HUDEP-2 (cell line): ENCODE results near the gene TDRD3.

Experiments used
- DNase-seq, 76 experiments: peaks; one replicate each; lab custom pipeline; 2025; ENCODE audit not compliant: unreplicated experiment in 76 of 76; lab: John Stamatoyannopoulos, UW

The TDRD3 gene

GRCh38 chr13:60572003-60572798, 175.2 kb downstream of the TDRD3 start:
- DNase-seq: no peak

GRCh38 chr13:60572855-60573254, 175.8 kb downstream of the TDRD3 start:
- DNase-seq: no peak

- no peak for DNase-seq
Measured at GRCh38 chr13:60574735-60575134, 177.7 kb downstream of the TDRD3 start.

GRCh38 chr13:60575142-60575541, 178.1 kb downstream of the TDRD3 start:
- DNase-seq: no peak

GRCh38 chr13:60577761-60578160, 180.7 kb downstream of the TDRD3 start:
- no peak for DNase-seq

GRCh38 chr13:60583196-60583888, 186.3 kb downstream of the TDRD3 start:
- peak in 16 of 76 experiments; percentile 4 to 78 (median 42) for DNase-seq

GRCh38 chr13:60583911-60584753, 187.1 kb downstream of the TDRD3 start:
- DNase-seq: peak in 62 of 76 experiments; percentile 6 to 95 (median 50)

- DNase-seq: no peak
Measured at GRCh38 chr13:60584976-60585375, 188.0 kb downstream of the TDRD3 start.

- peak in 10 of 76 experiments; percentile 1 to 52 (median 28) for DNase-seq
Measured at GRCh38 chr13:60590800-60591747, 194.1 kb downstream of the TDRD3 start.

- DNase-seq: no peak
Measured at GRCh38 chr13:60603049-60603448, 206.0 kb downstream of the TDRD3 start.

- no peak for DNase-seq
Measured at GRCh38 chr13:60604058-60604457, 207.0 kb downstream of the TDRD3 start.

GRCh38 chr13:60608954-60609353, 211.9 kb downstream of the TDRD3 start:
- DNase-seq: no peak

GRCh38 chr13:60611523-60611922, 214.5 kb downstream of the TDRD3 start:
- DNase-seq: no peak

GRCh38 chr13:60612593-60612992, 215.6 kb downstream of the TDRD3 start:
- no peak for DNase-seq

GRCh38 chr13:60613080-60613479, 216.1 kb downstream of the TDRD3 start:
- DNase-seq: no peak

GRCh38 chr13:60617991-60618733, 221.1 kb downstream of the TDRD3 start:
- DNase-seq: peak in 2 of 76 experiments; percentile 13 to 15

- peak in 1 of 76 experiments; percentile 13 for DNase-seq
Measured at GRCh38 chr13:60619461-60619860, 222.4 kb downstream of the TDRD3 start.

GRCh38 chr13:60620611-60621395, 223.8 kb downstream of the TDRD3 start:
- no peak for DNase-seq
